Breast epithelium (tissue), 3 donors: ENCODE results near the gene LIPK.

Source experiments
- CTCF ChIP-seq, 3 donors: fragments of 450-650 bp; IDR thresholded peaks; one replicate each; pipeline ENCODE4 v1.5.1; 2016 to 2017; ENCODE audit warnings: antibody characterized with exemption in 3 of 3, mild to moderate bottlenecking in 3 of 3, moderate library complexity in 3 of 3
- POLR2A ChIP-seq: fragments of 450-650 bp; IDR thresholded peaks from one replicate; pipeline ENCODE4 v1.6.1; 2016; ENCODE audit warnings: antibody characterized with exemption, mild to moderate bottlenecking, moderate library complexity
- POLR2AphosphoS5 ChIP-seq, 3 donors: sonication (generic); formaldehyde crosslinking; IDR thresholded peaks; one replicate each; pipeline ENCODE4 v1.6.1; 2017; ENCODE audit warnings: antibody characterized with exemption in 3 of 3

- TF ChIP-seq CTCF (IDR thresholded peaks at IDR 0.05) (no peak), POLR2AphosphoS5 (IDR thresholded peaks at IDR 0.05) (no peak), POLR2A (no peak)
Observed at GRCh38 chr10:88755753-88756152, 49.7 kb downstream of the LIPK start.
